SU-DHL-6 (cell line): Measurements from ENCODE around the gene TRAF3IP3.
A peak's percentile ranks its signal among the peaks of the same experiment; 100 is the strongest.

ENCODE experiments used
- H2AFZ ChIP-seq: fragments of 200-600 bp; sonication (generic); 2 replicates; pipeline ENCODE4 v1.6.1; 2014; ENCODE audit warnings: low read depth, mild to moderate bottlenecking, moderate library complexity, mixed read lengths, antibody characterized with exemption, low read length; ENCODE audit not compliant: severe bottlenecking
- H3F3A ChIP-seq: fragments of 200-600 bp; shearing (Covaris generic); 2 replicates; pipeline ENCODE4 v1.6.0; 2016; ENCODE audit warnings: antibody characterized with exemption, mild to moderate bottlenecking; ENCODE audit not compliant: insufficient read depth
- H3K27ac ChIP-seq: fragments of 200-600 bp; sonication (generic); 2 replicates; pipeline ENCODE4 v1.5.1; 2016; ENCODE audit warnings: low read depth, mild to moderate bottlenecking, low read length, moderate library complexity, mixed read lengths
- H3K27me3 ChIP-seq: fragments of 200-600 bp; sonication (generic), shearing (Covaris generic); 2 replicates; pipeline ENCODE4 v1.6.0; 2014; ENCODE audit warnings: mild to moderate bottlenecking, low read length
- H3K36me3 ChIP-seq: fragments of 200-600 bp; sonication (generic); 2 replicates; pipeline ENCODE4 v1.6.1; 2014; ENCODE audit warnings: mild to moderate bottlenecking, low read length, mixed read lengths
- H3K4me2 ChIP-seq: fragments of 300-600, 200-600 bp; shearing (Covaris generic), sonication (generic); 2 replicates; pipeline ENCODE4 v1.6.0; 2014; ENCODE audit warnings: low read length, low read depth, mild to moderate bottlenecking; ENCODE audit not compliant: poor library complexity, severe bottlenecking
- H3K4me3 ChIP-seq: fragments of 200-600 bp; sonication (generic); 2 replicates; pipeline ENCODE4 v1.5.1; 2014; ENCODE audit warnings: antibody characterized with exemption, low read length, mild to moderate bottlenecking, mixed read lengths; ENCODE audit not compliant: insufficient read depth, poor library complexity, severe bottlenecking
- H3K79me2 ChIP-seq: fragments of 200-600 bp; sonication (generic); 2 replicates; pipeline ENCODE4 v1.6.1; 2014; ENCODE audit warnings: mild to moderate bottlenecking, low read length, moderate library complexity; ENCODE audit not compliant: insufficient read depth
- H3K9ac ChIP-seq: fragments of 200-600 bp; sonication (generic); 2 replicates; pipeline ENCODE4 v1.7.0; 2014; ENCODE audit warnings: mild to moderate bottlenecking, low read length
- H3K9me2 ChIP-seq: fragments of 200-600 bp; sonication (generic); replicated peaks from 2 replicates; pipeline ENCODE4 v1.6.1; 2014; ENCODE audit warnings: low read length; ENCODE audit not compliant: insufficient read depth
- H3K9me3 ChIP-seq: fragments of 200-600 bp; sonication (generic); 2 replicates; pipeline ENCODE4 v1.6.1; 2014; ENCODE audit warnings: low read length, mixed read lengths; ENCODE audit not compliant: insufficient read depth
- H4K20me1 ChIP-seq: fragments of 200-600 bp; sonication (generic); 2 replicates; pipeline ENCODE4 v1.6.1; 2014; ENCODE audit warnings: low read depth, mild to moderate bottlenecking, antibody characterized with exemption, low read length, moderate library complexity, mixed read lengths
- CTCF ChIP-seq: fragments of 200-600 bp; sonication (generic); IDR thresholded peaks from one replicate; pipeline ENCODE4 v1.5.1; 2017; ENCODE audit warnings: antibody characterized with exemption, mild to moderate bottlenecking, low read length, moderate library complexity; ENCODE audit not compliant: insufficient read depth, poor library complexity, severe bottlenecking
- EZH2phosphoT487 ChIP-seq: fragments of 200-600 bp; sonication (generic), shearing (Covaris generic); conservative IDR thresholded peaks from 2 replicates; pipeline ENCODE4 v1.6.1; 2018; ENCODE audit warnings: mild to moderate bottlenecking, antibody characterized with exemption, low read length, moderate library complexity, mixed read lengths

TRAF3IP3 gene

DNA sequence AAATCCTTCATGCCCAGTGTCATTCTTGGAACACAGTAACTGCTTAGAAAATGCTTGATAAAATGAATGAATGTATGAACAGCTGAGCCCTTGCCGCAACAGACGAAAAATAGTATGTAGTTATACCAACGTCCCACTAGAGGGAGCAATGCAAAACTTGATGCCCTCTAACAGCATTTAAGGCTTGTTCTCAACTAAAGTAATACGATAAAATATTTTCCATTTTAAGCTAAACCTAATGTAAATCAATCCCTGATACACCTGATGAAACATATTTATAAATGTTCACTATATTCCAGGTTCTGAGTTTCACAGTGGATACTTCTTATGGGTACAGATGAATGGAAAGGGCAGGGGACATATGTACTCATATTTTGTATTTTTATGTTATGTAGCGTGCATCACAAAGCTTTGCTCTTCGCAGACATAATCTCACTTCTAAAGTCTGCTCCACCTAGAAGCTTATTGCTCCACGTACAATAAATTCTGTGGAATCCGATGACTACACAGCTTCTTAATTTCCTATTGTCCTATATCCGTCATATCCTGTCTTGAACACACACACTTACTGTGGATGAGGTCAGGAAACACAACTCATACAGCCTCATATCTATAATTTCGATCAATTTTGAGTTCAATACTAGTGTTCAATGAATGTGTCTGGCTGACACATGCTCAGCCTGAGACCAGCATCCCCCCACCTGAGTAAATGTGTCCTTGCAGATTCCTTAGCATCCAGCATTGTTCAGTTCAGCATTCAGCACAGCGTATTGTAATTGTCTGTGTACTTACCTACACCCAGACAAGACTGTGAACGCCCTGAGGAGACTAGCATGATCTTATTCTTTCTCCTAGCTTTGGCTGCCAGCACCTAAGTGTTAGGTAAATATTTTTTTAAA, 67.5 kb downstream of the TRAF3IP3 start:
- Histone ChIP-seq H3K9ac (no peak overlapping the region), H3K9me2 (no peaks in the 10 kb centered on the region), H3K27ac (no peak overlapping the region), H3K79me2 (peaks cover 5% of the 10 kb centered on the region; the same call in 1 of the 2 replicates), H3K4me2 (peak overlapping the region; percentile 12), H3F3A (no peaks in the 10 kb centered on the region), H3K9me3 (no peaks in the 10 kb centered on the region), H4K20me1 (no peaks in the 10 kb centered on the region), H3K27me3 (no peaks in the 10 kb centered on the region), H3K36me3 (no peaks in the 10 kb centered on the region), H2AFZ (peak overlapping the region; percentile 61), H3K4me3 (no peak overlapping the region)
- TF ChIP-seq EZH2phosphoT487: no peak
- peak; percentile 47 for TF ChIP-seq CTCF

DNA sequence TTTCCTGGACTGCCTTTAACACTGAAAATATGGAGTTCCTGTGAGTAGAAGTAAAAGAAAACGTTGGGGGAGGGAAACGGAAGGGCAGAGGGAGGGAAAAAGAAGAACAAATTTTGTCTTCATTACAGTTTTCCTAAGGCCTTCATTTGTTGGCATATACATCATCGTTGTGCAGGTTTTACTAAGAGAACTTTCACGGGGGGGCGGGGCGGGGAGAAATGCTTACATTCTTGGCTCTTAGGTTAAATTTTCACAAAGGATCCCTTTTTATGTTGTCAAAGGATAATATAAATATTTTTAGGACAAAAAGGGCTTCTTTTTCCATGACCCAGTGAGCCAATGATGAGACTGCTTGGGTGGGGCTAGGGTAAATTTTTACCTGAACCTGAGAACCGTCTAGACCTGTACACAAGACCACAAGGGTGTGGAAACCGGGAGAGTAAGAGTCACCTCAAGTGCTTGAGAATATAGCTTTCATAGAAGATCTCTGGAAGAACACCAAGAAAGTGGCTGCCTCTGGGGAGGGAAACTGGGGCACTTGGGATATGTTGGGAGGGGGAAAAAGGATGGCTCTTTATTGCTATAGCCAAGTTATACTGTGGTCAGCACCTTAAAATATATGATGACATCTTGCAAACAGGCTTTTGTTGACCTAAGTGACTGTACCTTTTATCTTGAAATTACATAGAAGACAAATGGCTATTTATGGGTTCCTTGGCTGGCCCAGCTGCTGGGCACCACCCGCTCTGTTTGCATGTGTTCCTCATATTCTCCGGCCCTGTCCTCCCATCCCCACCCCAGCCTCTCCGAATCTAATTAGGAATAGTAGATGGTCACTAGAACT, 70.0 kb downstream of the TRAF3IP3 start:
- no peak overlapping the region for H3K27ac ChIP-seq
- H4K20me1 ChIP-seq: no peaks in the 10 kb centered on the region
- H2AFZ ChIP-seq: no peak overlapping the region
- H3K9me2 ChIP-seq: no peaks in the 10 kb centered on the region
- H3K27me3 ChIP-seq: no peaks in the 10 kb centered on the region
- no peak overlapping the region for H3K9ac ChIP-seq
- H3K9me3 ChIP-seq: no peaks in the 10 kb centered on the region
- H3F3A ChIP-seq: 0 out of 2 replicates have a peak, but pooled peaks cover 3% of the 10 kb centered on the region
- TF ChIP-seq EZH2phosphoT487: no peak
- no peak for TF ChIP-seq CTCF
- peaks cover 28% of the 10 kb centered on the region for H3K79me2 ChIP-seq
- peaks cover 5% of the 10 kb centered on the region; the same call in 1 of the 2 replicates for H3K36me3 ChIP-seq
- H3K4me3 ChIP-seq: no peak overlapping the region
- H3K4me2 ChIP-seq: no peak overlapping the region

DNA sequence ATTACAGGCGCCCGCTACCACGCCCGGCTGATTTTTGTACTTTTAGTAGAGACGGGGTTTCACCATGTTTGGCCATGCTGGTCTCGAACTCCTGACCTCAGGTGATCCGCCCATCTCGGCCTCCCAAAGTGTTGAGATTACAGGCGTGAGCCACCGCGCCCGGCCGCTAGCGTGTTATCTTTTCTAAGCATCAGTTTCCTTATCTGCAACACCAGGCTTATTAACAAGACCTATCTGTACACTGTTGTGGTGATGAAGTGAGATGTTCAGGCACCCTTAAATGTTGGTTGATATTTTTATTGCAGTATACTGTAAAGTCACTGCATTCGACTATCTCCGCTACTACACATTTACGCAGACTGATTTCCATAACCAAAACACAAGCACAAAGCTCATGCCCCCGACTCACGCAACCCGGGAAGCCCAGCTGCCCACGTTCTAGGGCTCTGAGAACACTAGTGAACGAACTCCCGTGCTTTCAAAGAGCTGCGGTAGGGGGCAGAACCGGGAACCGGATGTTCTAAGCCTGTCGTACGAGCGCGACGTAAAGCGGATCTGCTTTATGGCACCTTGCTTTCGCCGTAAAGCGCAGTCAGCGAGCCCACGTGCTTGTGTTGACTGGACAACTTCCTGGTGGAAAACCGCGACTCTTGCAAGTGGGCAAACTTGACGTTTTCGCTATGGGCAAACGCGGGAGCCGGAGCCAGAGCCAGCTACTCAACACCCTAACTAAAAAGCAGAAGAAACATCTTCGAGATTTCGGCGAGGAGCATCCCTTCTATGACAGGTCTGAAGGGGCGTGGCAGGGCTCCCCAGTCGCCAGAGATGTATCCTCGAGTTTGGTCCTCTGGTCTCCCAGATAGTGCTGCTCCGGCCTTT, 71.8 kb downstream of the TRAF3IP3 start, which contains the start of gene UTP25:
TSS of gene UTP25 (plus strand) at position 589 of the 879 bp plus-strand sequence. CDS start at position 681, 92 bp downstream.
- Histone ChIP-seq H3K9me3 (no peaks in the 10 kb centered on the region), H3F3A (0 out of 2 replicates have a peak, but pooled peaks cover 3% of the 10 kb centered on the region)
- TF ChIP-seq EZH2phosphoT487: no peak
- TF ChIP-seq CTCF: peak; percentile 43

More for the DNA sequence above, 71.8 kb downstream of the TRAF3IP3 start, which contains the start of gene UTP25:
- peak within 1 kb of the TSS; percentile 71 for H3K9ac ChIP-seq
- H4K20me1 ChIP-seq: no peaks in the 10 kb centered on the region
- H3K27ac ChIP-seq: peak within 1 kb of the TSS; percentile 44
- no peaks in the 10 kb centered on the region for H3K27me3 ChIP-seq
- peak within 1 kb of the TSS; percentile 81 for H2AFZ ChIP-seq
- H3K4me3 ChIP-seq: peak within 1 kb of the TSS; percentile 82
- peak within 1 kb of the TSS; percentile 65 for H3K4me2 ChIP-seq
- H3K9me2 ChIP-seq: no peaks in the 10 kb centered on the region
- H3K36me3 ChIP-seq: peaks cover 19% of the 10 kb centered on the region; the same call in 1 of the 2 replicates
- peaks cover 32% of the 10 kb centered on the region for H3K79me2 ChIP-seq
